ENCODE results near the gene TRAF7. TPM values are rescaled to one million over a fixed set of nuclear protein-coding genes. Genes with fewer than 3 reads are reported as not detected.
"Not testable (repeated sequence)": the region's sequence is repeated elsewhere in the genome, so short reads cannot be mapped to it uniquely, and the experiment has no call there.

The TRAF7 gene
- polyA plus RNA-seq, 3 donors = 5.9 to 41.9 (median 6.7) TPM

DNA sequence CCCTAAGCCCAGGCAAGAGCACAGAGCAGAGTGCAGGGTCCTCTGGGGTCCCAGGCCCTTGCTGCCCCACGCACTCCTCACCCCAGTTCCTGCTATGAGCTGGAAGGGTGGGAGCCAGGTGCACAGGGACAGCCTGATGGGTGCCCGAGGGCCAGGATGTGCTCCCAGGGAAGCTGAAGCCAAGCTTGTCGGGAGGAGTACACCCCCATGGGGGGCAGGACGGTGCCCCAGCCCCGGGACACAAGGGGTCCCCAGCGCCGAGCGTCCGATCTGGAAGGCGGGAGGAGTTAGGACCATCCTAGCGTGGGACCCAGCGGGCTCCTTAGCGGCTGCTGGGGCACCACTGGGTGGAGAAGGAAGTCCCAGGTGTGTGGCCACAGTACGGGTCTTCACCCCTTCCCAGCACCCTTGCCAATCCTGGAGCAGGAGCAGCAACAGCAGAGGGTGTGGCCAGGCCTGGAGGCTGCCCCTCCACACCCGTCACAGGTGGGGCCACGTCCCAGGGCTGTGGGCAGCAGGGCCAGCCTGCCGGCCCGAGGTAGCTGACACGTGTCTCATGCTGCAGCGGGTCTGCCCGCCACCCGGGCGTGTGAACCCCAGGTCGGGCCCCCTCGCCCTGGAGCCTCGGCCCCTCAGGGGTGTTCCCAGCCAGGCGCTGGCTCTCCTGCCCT is 31.7 kb upstream of the TRAF7 start:
- H3K4me3 ChIP-seq (replicated peaks in 1 of 3; ENCODE audit: low read depth in 2 of 3, low read length in 3 of 3); H3K4me2 ChIP-seq (replicated peaks; ENCODE audit: extremely low read depth, low read length, poor library complexity, severe bottlenecking); H3K27ac Mint-ChIP-seq; H3K27ac ChIP-seq (ENCODE audit: low read depth in 1 of 2, low read length in 2 of 2); H3K36me3 Mint-ChIP-seq; H3K9me3 ChIP-seq (replicated peaks in 1 of 2; ENCODE audit: control insufficient read depth in 1 of 2, insufficient read depth in 1 of 2, low read length in 2 of 2); H3K36me3 ChIP-seq (replicated peaks in 1 of 2; ENCODE audit: control insufficient read depth in 1 of 2, insufficient read depth in 2 of 2, low read length in 2 of 2); H3K4me3 Mint-ChIP-seq; H3K9me3 Mint-ChIP-seq; DNase-seq; intact Hi-C loops (cut with micrococcal nuclease); H3K79me2 ChIP-seq (ENCODE audit: insufficient read depth, low read length); H3K27me3 ChIP-seq (ENCODE audit: control insufficient read depth in 2 of 2, insufficient read depth in 2 of 2, low read length in 2 of 2); H2AFZ ChIP-seq (ENCODE audit: insufficient read depth, low read depth, low read length, poor library complexity, severe bottlenecking); H3K9ac ChIP-seq (ENCODE audit: insufficient read depth, low read length, poor library complexity, severe bottlenecking): not testable (repeated sequence)
- 56% methylated on average over 10 of the region's 27 CpGs for WGBS (ENCODE audit: insufficient coverage)
- peaks cover 23 to 27% of the 10 kb centered on the region in 2 donors for H3K4me1 ChIP-seq (ENCODE audit: control insufficient read depth in 1 of 2, insufficient read depth in 2 of 2, low read length in 2 of 2)
- Mint-ChIP-seq H3K4me1 (peaks cover 28% of the 10 kb centered on the region), H3K27me3 (ENCODE audit: low read depth in 3 of 3) (peaks cover 6 to 17% (median 7%) of the 10 kb centered on the region in 3 donors)
- peaks cover 38% of the 10 kb centered on the region for H4K20me1 ChIP-seq (ENCODE audit: insufficient read depth, low read length)

DNA sequence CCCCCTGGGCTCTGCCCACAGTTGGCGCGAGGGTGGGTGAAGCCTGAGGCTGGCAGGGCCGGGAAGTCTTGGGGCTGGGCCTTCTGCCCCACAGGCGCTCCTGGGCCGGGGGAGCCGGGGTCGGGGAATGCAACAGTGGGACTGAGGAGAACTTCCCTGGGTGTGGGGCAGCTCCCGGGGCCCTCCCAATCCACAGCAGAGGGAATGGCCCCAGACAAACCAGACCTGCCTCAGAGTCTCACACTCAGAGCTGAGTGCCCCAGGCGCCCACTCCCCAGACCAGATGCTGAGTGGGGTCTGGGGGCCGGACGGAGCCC is 31.2 kb upstream of the TRAF7 start:
- H3K27ac Mint-ChIP-seq; H3K79me2 ChIP-seq (ENCODE audit: insufficient read depth, low read length); H3K36me3 ChIP-seq (replicated peaks in 1 of 2; ENCODE audit: control insufficient read depth in 1 of 2, insufficient read depth in 2 of 2, low read length in 2 of 2); H3K9me3 ChIP-seq (replicated peaks in 1 of 2; ENCODE audit: control insufficient read depth in 1 of 2, insufficient read depth in 1 of 2, low read length in 2 of 2); H3K4me3 ChIP-seq (replicated peaks in 1 of 3; ENCODE audit: low read depth in 2 of 3, low read length in 3 of 3); H3K36me3 Mint-ChIP-seq; H3K4me2 ChIP-seq (replicated peaks; ENCODE audit: extremely low read depth, low read length, poor library complexity, severe bottlenecking); DNase-seq; H2AFZ ChIP-seq (ENCODE audit: insufficient read depth, low read depth, low read length, poor library complexity, severe bottlenecking); H3K9ac ChIP-seq (ENCODE audit: insufficient read depth, low read length, poor library complexity, severe bottlenecking); H3K9me3 Mint-ChIP-seq; intact Hi-C loops (cut with micrococcal nuclease); H3K27me3 ChIP-seq (ENCODE audit: control insufficient read depth in 2 of 2, insufficient read depth in 2 of 2, low read length in 2 of 2); H3K27ac ChIP-seq (ENCODE audit: low read depth in 1 of 2, low read length in 2 of 2): not testable (repeated sequence)
- H3K4me3 Mint-ChIP-seq = peak overlapping the region in 1 of 2 donors; percentile 15
- Histone ChIP-seq H4K20me1 (ENCODE audit: insufficient read depth, low read length) (peaks cover 38% of the 10 kb centered on the region), H3K4me1 (ENCODE audit: control insufficient read depth in 1 of 2, insufficient read depth in 2 of 2, low read length in 2 of 2) (peaks cover 26 to 27% of the 10 kb centered on the region in 2 donors)
- peaks cover 6 to 17% (median 7%) of the 10 kb centered on the region in 3 donors for H3K27me3 Mint-ChIP-seq (ENCODE audit: low read depth in 3 of 3)
- peaks cover 30% of the 10 kb centered on the region for H3K4me1 Mint-ChIP-seq
- WGBS (ENCODE audit: insufficient coverage) = 17% methylated on average over 9 of the region's 11 CpGs

DNA sequence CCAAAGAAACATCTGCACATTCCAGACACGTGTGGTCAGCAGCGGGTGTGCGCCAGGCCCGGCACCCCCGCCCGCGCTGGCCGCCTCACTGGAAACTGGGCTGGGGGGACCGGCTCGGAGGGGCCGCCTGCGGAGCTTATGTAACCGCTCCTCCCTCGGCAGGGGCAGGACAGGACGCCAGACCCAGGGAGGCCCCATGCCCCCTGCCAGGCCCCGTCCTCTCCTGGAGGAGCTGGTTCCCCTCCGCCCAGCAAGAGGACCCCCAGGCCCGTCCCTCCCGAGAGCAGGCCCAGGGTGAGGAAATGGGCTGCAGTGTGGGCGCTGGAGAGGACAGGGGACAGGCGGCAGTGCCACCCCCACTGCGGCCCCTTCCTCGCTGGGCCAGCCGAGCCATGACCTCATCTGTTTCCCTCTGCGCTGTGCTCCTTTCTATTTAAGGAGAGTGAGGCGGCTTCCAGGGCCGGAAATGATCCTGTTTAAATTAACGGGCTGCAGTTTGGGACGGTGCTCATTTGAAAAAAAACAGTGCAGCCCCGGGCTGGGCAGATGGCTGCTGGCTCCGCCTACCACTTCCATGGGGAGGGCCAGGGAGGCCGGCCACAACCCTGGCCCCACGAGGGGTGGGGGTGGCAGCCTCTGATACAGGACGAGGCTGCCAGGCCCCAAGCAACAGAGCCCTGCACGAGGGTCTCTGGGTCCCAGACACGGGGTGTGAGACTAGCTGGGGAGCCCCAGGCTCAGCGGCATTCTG is 30.7 kb upstream of the TRAF7 start:
- Histone ChIP-seq H3K4me2 (replicated peaks; ENCODE audit: extremely low read depth, low read length, poor library complexity, severe bottlenecking) (peak overlapping the region; percentile 39), H3K4me3 (replicated peaks in 1 of 3; ENCODE audit: low read depth in 2 of 3, low read length in 3 of 3) (peak overlapping the region in 1 of 3 experiments; percentile 42), H3K4me1 (ENCODE audit: control insufficient read depth in 1 of 2, insufficient read depth in 2 of 2, low read length in 2 of 2) (peaks cover 26 to 27% of the 10 kb centered on the region in 2 donors), H3K9ac (ENCODE audit: insufficient read depth, low read length, poor library complexity, severe bottlenecking) (peak overlapping the region; percentile 27), H4K20me1 (ENCODE audit: insufficient read depth, low read length) (peaks cover 38% of the 10 kb centered on the region)
- H3K36me3 ChIP-seq (replicated peaks in 1 of 2; ENCODE audit: control insufficient read depth in 1 of 2, insufficient read depth in 2 of 2, low read length in 2 of 2); H3K9me3 Mint-ChIP-seq; H3K27me3 ChIP-seq (ENCODE audit: control insufficient read depth in 2 of 2, insufficient read depth in 2 of 2, low read length in 2 of 2); intact Hi-C loops (cut with micrococcal nuclease); DNase-seq; H3K9me3 ChIP-seq (replicated peaks in 1 of 2; ENCODE audit: control insufficient read depth in 1 of 2, insufficient read depth in 1 of 2, low read length in 2 of 2); H3K27ac ChIP-seq (ENCODE audit: low read depth in 1 of 2, low read length in 2 of 2); H3K36me3 Mint-ChIP-seq; H2AFZ ChIP-seq (ENCODE audit: insufficient read depth, low read depth, low read length, poor library complexity, severe bottlenecking); H3K79me2 ChIP-seq (ENCODE audit: insufficient read depth, low read length); H3K27ac Mint-ChIP-seq: not testable (repeated sequence)
- Mint-ChIP-seq H3K4me3 (peak overlapping the region; percentile 65 to 85), H3K27me3 (ENCODE audit: low read depth in 3 of 3) (peaks cover 6 to 17% (median 7%) of the 10 kb centered on the region in 3 donors), H3K4me1 (peaks cover 30% of the 10 kb centered on the region)
- under 1% methylated on average over 23 of the region's 37 CpGs for WGBS (ENCODE audit: insufficient coverage)

DNA sequence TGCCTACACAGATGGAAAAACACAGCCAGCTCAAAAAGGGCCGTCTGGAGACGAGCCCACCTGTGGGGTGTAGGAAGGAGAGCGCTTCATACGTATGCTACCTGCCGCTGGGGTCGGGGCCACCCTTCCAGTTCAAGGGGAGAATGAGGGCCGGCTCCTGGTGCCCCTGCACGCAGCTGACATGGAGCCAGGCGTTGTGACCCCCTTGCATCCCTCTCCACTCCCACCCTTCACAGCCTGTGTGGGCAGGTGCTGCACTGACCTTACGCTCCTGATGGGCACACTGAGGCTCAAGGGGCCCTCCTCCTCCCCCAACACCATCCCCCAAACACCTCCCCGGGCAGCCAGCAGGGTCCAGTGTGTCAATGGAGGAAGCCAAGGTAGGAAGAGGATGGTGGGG is 30.0 kb upstream of the TRAF7 start:
- Mint-ChIP-seq H3K4me3 (peak overlapping the region; percentile 43 to 85), H3K27me3 (ENCODE audit: low read depth in 3 of 3) (peaks cover 5 to 17% (median 6%) of the 10 kb centered on the region in 3 donors), H3K4me1 (peaks cover 30% of the 10 kb centered on the region), H3K27ac (peak overlapping the region in 1 of 7 donors; percentile 77)
- Histone ChIP-seq H3K4me3 (replicated peaks in 1 of 3; ENCODE audit: low read depth in 2 of 3, low read length in 3 of 3) (peak overlapping the region in 1 of 3 experiments; percentile 42), H3K9ac (ENCODE audit: insufficient read depth, low read length, poor library complexity, severe bottlenecking) (peak overlapping the region; percentile 27), H3K4me1 (ENCODE audit: control insufficient read depth in 1 of 2, insufficient read depth in 2 of 2, low read length in 2 of 2) (peaks cover 26 to 27% of the 10 kb centered on the region in 2 donors), H4K20me1 (ENCODE audit: insufficient read depth, low read length) (peaks cover 38% of the 10 kb centered on the region)
- intact Hi-C loops (cut with micrococcal nuclease); H2AFZ ChIP-seq (ENCODE audit: insufficient read depth, low read depth, low read length, poor library complexity, severe bottlenecking); H3K27me3 ChIP-seq (ENCODE audit: control insufficient read depth in 2 of 2, insufficient read depth in 2 of 2, low read length in 2 of 2); H3K27ac ChIP-seq (ENCODE audit: low read depth in 1 of 2, low read length in 2 of 2); H3K79me2 ChIP-seq (ENCODE audit: insufficient read depth, low read length); H3K9me3 Mint-ChIP-seq; H3K4me2 ChIP-seq (replicated peaks; ENCODE audit: extremely low read depth, low read length, poor library complexity, severe bottlenecking); DNase-seq; H3K36me3 ChIP-seq (replicated peaks in 1 of 2; ENCODE audit: control insufficient read depth in 1 of 2, insufficient read depth in 2 of 2, low read length in 2 of 2); H3K36me3 Mint-ChIP-seq; H3K9me3 ChIP-seq (replicated peaks in 1 of 2; ENCODE audit: control insufficient read depth in 1 of 2, insufficient read depth in 1 of 2, low read length in 2 of 2): not testable (repeated sequence)
- 63% methylated on average over 3 of the region's 11 CpGs for WGBS (ENCODE audit: insufficient coverage)

All from CD14-positive monocyte (primary cell).